Measurements from ENCODE around the gene KLRK1.
"Not testable (repeated sequence)": the region's sequence is repeated elsewhere in the genome, so short reads cannot be mapped to it uniquely, and the experiment has no call there.

The KLRK1 gene

GRCh38 chr12:10388624-10389413, 1.0 kb downstream of the KLRK1 start:
- DNase-seq (ENCODE audit: low spot score) = no peak

DNA sequence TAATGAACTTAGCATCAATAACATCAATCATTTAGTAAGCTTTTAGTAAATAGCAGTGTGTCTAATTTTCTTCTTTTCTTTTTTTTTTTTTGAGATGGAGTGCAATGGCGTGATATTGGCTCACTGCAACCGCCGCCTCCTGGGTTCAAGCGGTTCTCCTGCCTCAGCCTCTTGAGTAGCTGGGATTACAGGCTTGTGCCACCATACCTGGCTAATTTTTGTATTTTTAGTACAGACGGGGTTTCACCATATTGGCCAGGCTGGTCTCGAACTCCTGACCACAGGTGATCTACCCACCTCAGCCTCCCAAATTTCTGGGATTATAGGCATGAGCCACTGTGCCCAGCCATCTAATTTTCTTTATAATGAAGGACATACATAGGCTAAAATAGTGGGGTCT, 2.3 kb downstream of the KLRK1 start:
- not testable (repeated sequence) for DNase-seq (ENCODE audit: low spot score)

DNA sequence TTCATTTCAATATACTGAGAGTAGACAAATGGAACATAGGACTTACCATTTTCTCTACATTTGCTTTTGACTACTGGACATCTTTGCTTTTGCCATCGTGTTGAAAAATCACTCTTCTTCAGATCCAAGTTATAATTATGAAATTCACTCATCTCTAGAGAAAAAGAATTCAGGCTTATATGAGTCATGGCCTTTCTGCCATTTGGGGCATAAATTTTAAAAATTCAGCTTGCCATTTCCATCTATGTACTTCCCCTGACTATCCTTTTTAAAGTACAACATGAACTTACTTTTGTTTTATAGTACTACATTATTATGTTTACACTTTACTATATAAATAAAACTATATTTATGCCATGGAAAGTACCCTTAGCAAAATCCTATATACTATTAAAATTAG, 3.0 kb downstream of the KLRK1 start:
- no peak for DNase-seq (ENCODE audit: low spot score)

GRCh38 chr12:10385166-10385613, 4.7 kb downstream of the KLRK1 start:
- DNase-seq (ENCODE audit: low spot score) = peak; percentile 42

DNA sequence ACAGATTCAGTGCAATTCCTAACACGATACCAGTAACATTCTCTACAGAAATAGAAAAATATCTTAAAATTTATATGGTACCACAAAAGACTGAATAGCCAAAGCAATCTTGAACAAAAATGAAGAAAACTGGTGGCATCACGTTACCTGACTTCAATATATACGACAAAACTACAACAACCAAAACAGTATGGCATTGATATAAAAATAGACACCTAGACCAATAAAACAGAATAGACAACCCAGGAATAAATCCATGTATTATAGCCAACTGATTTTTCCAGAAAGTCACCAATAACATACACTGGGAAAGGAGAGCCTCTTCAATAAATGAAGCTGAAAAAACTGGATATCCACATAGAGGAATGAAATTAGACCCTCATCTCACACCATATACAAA, 5.7 kb downstream of the KLRK1 start:
- DNase-seq (ENCODE audit: low spot score) = no peak

DNA sequence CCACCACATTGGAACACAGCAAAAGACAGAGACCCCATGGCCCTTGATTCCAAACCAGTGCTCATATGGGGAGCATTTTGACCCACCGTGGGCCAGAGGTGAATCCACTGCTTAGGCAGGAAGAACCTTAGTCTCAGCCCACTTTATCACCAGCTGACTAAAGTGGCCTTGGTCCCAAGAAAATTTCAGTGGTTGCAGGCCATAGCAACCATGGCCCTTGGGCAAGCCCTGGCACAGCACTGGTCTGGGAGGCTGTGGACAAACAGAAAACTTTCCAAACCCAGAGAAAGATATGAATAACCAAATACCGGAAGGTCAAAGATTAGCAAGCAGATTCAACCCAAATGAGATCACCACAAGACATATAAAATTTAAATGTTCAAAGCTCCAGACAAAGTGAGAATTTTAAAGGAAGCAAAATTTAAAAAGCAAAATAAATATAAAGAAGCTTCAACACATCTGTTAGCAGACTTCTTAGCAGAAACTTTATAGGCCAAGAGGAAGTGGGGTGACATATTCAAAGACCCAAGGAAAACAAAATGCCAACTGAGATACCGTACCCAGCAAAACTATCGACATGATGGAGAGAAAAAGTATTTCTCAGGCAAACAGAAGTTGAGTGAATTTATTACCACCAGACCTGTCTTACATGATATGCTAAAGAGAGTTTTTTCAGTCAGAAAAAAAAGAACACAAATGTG, 7.8 kb downstream of the KLRK1 start:
- DNase-seq (ENCODE audit: low spot score) = no peak

DNA sequence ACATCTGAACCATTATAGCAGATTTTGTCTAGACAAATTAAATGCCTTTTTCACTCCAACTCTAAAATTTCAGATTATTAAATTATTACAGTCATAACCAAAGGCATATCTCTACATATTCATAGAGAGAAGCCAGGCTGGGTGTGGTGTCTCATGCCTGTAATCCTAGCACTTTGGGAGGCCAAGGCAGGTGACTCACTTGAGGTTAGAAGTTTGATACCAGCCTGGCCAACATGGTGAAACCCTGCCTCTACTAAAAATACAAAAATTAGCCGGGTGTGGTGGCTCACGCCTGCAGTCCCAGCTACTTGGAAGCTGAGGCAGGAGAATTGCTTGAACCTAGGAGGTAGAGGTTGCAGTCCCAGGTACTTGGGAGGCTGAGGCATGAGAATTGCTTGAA, 11.1 kb downstream of the KLRK1 start:
- peak; percentile 59 for DNase-seq (ENCODE audit: low spot score)

- no peak for DNase-seq (ENCODE audit: low spot score)
Measured at GRCh38 chr12:10374624-10375018, 15.2 kb downstream of the KLRK1 start.

- DNase-seq (ENCODE audit: low spot score) = no peak
Measured at GRCh38 chr12:10372559-10372958, 17.3 kb downstream of the KLRK1 start.

GRCh38 chr12:10371893-10372535, 17.8 kb downstream of the KLRK1 start:
- not testable (repeated sequence) for DNase-seq (ENCODE audit: low spot score)

- peak; percentile 41 for DNase-seq (ENCODE audit: low spot score)
Measured at GRCh38 chr12:10369557-10370415, 20.1 kb downstream of the KLRK1 start.

DNA sequence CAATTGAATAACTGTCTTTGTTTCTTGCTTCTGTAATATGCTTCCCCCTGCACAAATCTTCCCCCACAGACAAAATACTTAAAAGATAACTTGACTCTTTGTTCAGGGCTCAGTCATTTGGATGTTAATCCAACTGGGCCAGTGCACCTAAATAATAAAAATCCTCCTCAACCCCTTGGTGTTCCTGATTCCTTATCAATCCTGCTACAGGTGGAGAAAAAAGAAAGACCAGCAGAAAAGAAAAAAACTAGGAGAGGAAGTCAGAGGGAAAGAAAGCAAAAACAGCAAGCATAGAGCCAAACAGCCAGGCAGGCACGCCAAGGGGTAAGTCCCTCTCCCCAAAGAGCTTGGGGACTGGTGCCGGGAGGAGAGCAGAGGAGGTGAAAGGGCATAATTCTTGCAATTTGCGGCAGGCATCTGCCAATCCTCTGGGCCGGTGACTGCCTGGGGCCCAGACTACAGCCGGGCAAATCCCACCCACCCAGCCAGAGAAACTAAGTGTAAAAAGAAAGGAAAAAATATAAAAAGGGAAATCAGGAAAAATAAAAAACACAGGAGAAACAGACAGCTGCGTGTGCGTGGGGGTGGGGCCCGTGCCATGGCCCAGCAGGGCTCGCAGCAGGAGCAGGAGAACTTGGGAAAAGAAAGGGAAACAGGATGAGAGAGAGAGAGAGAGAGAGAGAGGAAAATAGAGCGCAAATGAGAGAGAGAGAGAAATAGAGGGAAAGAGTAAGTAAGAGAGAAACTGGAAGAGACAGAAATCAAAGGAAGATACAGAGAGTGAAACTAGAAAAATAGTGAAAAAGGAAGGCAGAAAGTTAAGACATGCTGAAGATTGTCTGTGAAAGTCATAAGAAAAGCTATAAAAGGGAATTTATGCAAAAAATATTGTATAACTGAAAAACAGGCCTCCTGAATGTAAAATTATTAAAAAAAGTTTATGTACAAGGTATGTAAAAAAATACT, 21.4 kb downstream of the KLRK1 start:
- DNase-seq (ENCODE audit: low spot score) = no peak

DNA sequence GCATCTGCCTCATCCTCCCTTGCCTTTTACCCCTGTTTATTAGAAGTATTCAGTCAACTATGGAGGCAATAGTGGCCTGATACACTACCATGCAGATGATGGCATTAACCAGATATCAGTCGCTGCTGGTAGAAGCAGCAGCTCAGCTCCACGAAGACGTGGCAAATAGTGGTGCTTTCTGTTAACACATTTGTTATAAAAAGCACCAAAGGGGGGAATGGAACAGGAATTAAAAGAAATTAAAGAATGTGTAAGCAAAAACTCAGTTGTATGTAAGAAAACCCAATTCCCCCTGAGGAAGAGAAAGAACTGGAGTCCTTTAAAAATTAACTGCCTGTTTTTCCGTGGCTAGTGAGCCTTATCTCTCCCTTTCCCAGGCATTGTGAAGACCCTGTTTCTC, 22.1 kb downstream of the KLRK1 start:
- DNase-seq (ENCODE audit: low spot score) = not testable (repeated sequence)

DNA sequence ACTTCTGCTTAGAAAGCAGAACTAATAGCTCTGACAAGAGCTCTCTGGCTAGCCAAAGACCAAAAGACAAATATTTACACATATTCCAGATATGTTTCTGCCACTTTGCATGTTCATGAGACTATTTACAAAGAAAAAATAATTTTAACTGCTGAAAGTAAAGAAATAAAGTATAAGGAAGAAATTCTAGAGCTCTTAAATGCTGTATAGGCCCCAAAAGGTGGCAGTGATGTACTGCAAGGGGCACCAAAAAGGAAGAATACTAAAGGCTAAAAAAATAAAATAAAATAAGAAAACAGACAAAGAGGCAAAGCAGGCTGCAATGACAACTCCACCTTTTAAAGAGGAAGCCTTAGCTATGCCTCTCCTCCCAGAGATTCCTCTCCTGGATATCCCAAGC, 23.0 kb downstream of the KLRK1 start:
- no peak for DNase-seq (ENCODE audit: low spot score)

GRCh38 chr12:10365696-10366405, 24.0 kb downstream of the KLRK1 start:
- no peak for DNase-seq (ENCODE audit: low spot score)

DNA sequence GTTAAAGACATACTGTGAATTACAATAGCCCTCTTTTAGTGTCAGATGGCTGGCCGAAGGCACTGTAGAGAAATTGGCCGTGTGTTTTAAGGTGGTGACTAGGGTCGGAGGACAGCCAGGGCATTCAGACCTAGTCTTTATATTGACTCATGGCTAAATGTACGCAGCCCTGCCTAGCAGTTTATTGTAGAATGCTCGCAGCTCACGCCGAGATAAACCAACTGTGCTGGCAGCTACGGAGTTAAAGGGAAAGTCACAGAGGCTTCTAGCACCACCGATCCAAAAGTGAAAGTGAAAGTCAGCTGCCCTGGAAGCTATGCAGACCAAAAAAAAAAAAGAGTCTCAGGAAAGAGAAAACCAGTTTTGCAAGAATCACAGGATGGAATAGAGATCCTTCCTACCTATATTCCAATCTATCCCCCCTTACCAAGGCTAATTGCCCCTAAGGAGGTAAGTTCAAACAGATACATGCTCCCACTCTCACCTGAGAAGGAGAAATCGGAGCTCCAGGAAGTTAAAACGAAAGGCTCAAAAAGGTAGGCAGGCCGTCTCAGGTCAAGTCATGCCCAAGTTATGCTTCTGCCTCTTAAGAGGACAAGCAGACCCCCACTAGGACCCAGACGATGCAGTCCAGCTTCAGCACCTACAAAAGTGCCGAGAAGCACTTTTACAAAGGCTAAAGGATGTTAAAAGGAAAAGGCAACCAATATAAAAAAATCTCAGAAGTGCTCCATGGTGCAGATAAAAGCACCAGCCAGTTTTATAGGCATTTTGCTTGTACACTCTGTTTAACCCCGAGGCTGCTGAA, 24.8 kb downstream of the KLRK1 start:
- peak; percentile 76 for DNase-seq (ENCODE audit: low spot score)

DNA sequence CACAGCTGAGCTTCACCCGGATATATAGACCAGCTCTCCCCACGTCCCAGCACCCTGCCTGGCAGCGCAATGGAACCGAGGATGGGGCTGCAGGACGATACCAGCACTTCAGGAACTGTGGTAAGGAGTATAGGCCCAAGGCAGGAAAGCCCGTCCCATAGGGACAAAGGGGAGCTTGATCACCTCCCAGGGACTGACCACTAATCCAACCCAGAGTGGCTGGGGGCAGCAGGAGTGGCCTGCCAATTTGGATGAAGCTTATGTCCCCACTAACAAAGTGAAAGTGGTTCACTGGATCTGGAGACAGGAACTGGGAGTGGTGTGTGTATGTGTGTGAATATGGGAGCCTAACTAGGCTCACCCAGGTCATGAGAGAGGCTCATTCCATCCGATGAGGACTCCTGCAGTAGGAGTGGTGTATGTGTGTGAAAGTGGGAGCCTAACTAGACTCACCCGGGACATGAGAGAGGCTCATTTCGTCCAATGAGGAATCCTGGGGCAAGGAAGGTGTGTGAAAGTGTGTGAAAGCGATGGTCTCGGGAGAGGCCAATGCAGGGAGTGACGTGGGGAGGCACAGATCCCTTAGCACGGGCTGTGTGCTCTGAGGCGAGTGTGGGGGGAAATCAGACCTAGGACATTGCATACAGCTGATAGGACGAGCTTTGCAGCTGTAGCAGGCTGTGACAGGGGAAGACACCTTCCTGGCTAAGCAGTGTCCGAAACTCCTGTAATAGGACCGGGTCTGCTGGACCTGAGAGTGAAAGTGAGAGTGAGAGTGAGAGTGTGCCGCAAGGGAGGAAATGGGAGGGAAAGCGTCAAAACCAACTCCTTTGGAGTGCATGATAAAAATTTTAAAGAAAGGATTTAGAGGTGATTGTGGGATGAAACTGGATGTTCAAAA, 25.7 kb downstream of the KLRK1 start:
- no peak for DNase-seq (ENCODE audit: low spot score)

GRCh38 chr12:10363658-10363913, 26.3 kb downstream of the KLRK1 start:
- DNase-seq (ENCODE audit: low spot score) = no peak
